ENCODE results near the gene ADCY1. TPM values are rescaled to one million over a fixed set of nuclear protein-coding genes. Genes with fewer than 3 reads are reported as not detected.

The ADCY1 gene
- total RNA-seq, 2 experiments from 2014 or later = 0.02 to 0.07 TPM

- POLR2A ChIA-PET = no interaction called here
- DNase-seq = no peak
- intact Hi-C loops (cut with micrococcal nuclease) = no loop called here
- no peak overlapping the region for H3K27ac Mint-ChIP-seq
- CTCF ChIA-PET = no interaction called here
- no peaks in the 10 kb centered on the region for H3K4me1 Mint-ChIP-seq (ENCODE audit: low read depth)
- H3K27me3 Mint-ChIP-seq = peaks cover 3% of the 10 kb centered on the region
- no peaks in the 10 kb centered on the region for H3K36me3 Mint-ChIP-seq (ENCODE audit: low read depth)
- no peak overlapping the region for H3K4me3 Mint-ChIP-seq
- TF ChIP-seq CTCF (IDR thresholded peaks at IDR 0.05) = no peak
- H3K9me3 Mint-ChIP-seq = peaks cover 7% of the 10 kb centered on the region
- no peak for ATAC-seq
These were observed 10.8 kb upstream of the ADCY1 start for GRCh38 chr7:45563401-45563800.

GRCh38 chr7:45563941-45564461 lies 10.2 kb upstream of the ADCY1 start:
- no peaks in the 10 kb centered on the region for H3K4me1 Mint-ChIP-seq (ENCODE audit: low read depth)
- no peak overlapping the region for H3K27ac Mint-ChIP-seq
- ChIA-PET POLR2A (no interaction called here), CTCF (no interaction called here)
- ATAC-seq (no peak), DNase-seq (no peak)
- H3K27me3 Mint-ChIP-seq = peaks cover 3% of the 10 kb centered on the region
- TF ChIP-seq CTCF (IDR thresholded peaks at IDR 0.05) = no peak
- H3K9me3 Mint-ChIP-seq = peaks cover 7% of the 10 kb centered on the region
- H3K36me3 Mint-ChIP-seq (ENCODE audit: low read depth) = no peaks in the 10 kb centered on the region
- intact Hi-C loops (cut with micrococcal nuclease) = no loop called here
- no peak overlapping the region for H3K4me3 Mint-ChIP-seq

- Mint-ChIP-seq H3K36me3 (ENCODE audit: low read depth) (no peaks in the 10 kb centered on the region), H3K9me3 (peaks cover 7% of the 10 kb centered on the region), H3K4me1 (ENCODE audit: low read depth) (no peaks in the 10 kb centered on the region), H3K27ac (no peak overlapping the region), H3K4me3 (no peak overlapping the region), H3K27me3 (peaks cover 3% of the 10 kb centered on the region)
- intact Hi-C loops (cut with micrococcal nuclease) = no loop called here
- no peak for DNase-seq
- POLR2A ChIA-PET = no interaction called here
- TF ChIP-seq CTCF (IDR thresholded peaks at IDR 0.05) = no peak
- ATAC-seq = no peak
- CTCF ChIA-PET = no interaction called here
These were observed 9.7 kb upstream of the ADCY1 start for GRCh38 chr7:45564485-45564884.

DNA sequence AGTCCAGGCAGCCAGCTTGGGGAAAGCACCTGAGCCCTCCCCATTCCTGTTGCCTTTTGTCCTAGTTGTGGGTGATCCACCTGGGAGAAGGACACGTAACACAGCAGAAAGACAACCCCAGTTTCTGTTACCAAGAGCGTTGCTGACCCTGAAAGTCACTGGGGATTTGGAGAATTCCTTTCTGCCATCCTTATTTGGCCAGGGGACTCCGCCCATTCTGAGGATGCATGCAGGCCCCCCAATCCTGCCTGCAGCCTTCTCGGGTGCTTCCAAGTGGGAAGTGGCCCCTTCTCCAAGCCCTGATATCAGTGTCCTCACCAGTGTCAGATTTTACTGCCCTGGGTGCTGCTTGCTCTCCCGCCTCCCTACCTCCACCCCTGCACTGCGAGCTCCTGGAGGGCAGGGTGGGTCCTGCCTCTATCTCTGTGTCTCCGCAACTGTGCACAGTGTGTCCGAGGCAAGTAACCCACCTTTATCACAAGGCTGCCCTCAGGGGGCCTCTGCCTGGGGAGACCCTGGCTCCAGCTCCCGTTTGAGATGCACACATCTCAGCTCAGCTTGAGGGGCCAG lies 9.2 kb upstream of the ADCY1 start:
- H3K4me3 Mint-ChIP-seq = no peak overlapping the region
- intact Hi-C loops (cut with micrococcal nuclease) = no loop called here
- H3K27me3 Mint-ChIP-seq = peaks cover 3% of the 10 kb centered on the region
- no peak for TF ChIP-seq CTCF (IDR thresholded peaks at IDR 0.05)
- ChIA-PET CTCF (no interaction called here), POLR2A (no interaction called here)
- H3K27ac Mint-ChIP-seq = no peak overlapping the region
- H3K4me1 Mint-ChIP-seq (ENCODE audit: low read depth) = no peaks in the 10 kb centered on the region
- DNase-seq (no peak), ATAC-seq (no peak)
- no peaks in the 10 kb centered on the region for H3K36me3 Mint-ChIP-seq (ENCODE audit: low read depth)
- H3K9me3 Mint-ChIP-seq = peaks cover 2% of the 10 kb centered on the region

- DNase-seq = no peak
- ChIA-PET POLR2A (no interaction called here), CTCF (no interaction called here)
- intact Hi-C loops (cut with micrococcal nuclease) = no loop called here
- TF ChIP-seq CTCF (IDR thresholded peaks at IDR 0.05) = no peak
- no peak overlapping the region for H3K4me3 Mint-ChIP-seq
- ATAC-seq = no peak
- H3K4me1 Mint-ChIP-seq (ENCODE audit: low read depth) = no peaks in the 10 kb centered on the region
- no peaks in the 10 kb centered on the region for H3K36me3 Mint-ChIP-seq (ENCODE audit: low read depth)
- no peaks in the 10 kb centered on the region for H3K9me3 Mint-ChIP-seq
- H3K27me3 Mint-ChIP-seq = peaks cover 3% of the 10 kb centered on the region
- no peak overlapping the region for H3K27ac Mint-ChIP-seq
These were observed 7.8 kb upstream of the ADCY1 start for GRCh38 chr7:45566386-45566785.
